GM23248 (cell line): Measurements from ENCODE around the gene ODC1. TPM values are rescaled to one million over a fixed set of nuclear protein-coding genes. Genes with fewer than 3 reads are reported as not detected.

Experiments used
- DNase-seq: peaks from one replicate; pipeline ENCODE4 v3.0.0-alpha.2; 2015
- H2AFZ ChIP-seq: fragments of 200-600 bp; sonication (generic); 2 replicates; pipeline ENCODE4 v1.6.1; 2016; ENCODE audit warnings: antibody characterized with exemption
- H3F3A ChIP-seq: fragments of 200-600 bp; sonication (generic); 2 replicates; pipeline ENCODE4 v1.6.1; 2016; ENCODE audit warnings: mild to moderate bottlenecking, antibody characterized with exemption, mixed run types; ENCODE audit not compliant: insufficient read depth
- H3K27ac ChIP-seq: fragments of 200-600 bp; sonication (generic); 2 replicates; pipeline ENCODE4 v1.5.1; 2016; ENCODE audit warnings: mild to moderate bottlenecking
- H3K27me3 ChIP-seq: fragments of 200-600 bp; sonication (generic); replicated peaks from 2 replicates; pipeline ENCODE4 v1.6.1; 2016; ENCODE audit warnings: mild to moderate bottlenecking; ENCODE audit not compliant: insufficient read depth
- H3K36me3 ChIP-seq: fragments of 200-600 bp; sonication (generic); 2 replicates; pipeline ENCODE4 v1.6.1; 2016; ENCODE audit warnings: low read depth, mild to moderate bottlenecking
- H3K4me1 ChIP-seq: fragments of 200-600 bp; sonication (generic); 2 replicates; pipeline ENCODE4 v1.6.1; 2016; ENCODE audit warnings: mild to moderate bottlenecking; ENCODE audit not compliant: insufficient read depth
- H3K4me2 ChIP-seq: fragments of 200-600 bp; sonication (generic); one replicate; pipeline ENCODE4 v1.6.1; 2016; ENCODE audit warnings: mild to moderate bottlenecking; ENCODE audit not compliant: unreplicated experiment
- H3K4me3 ChIP-seq: fragments of 200-600 bp; sonication (generic); 2 replicates; pipeline ENCODE4 v1.5.1; 2016; ENCODE audit warnings: mild to moderate bottlenecking
- H3K79me2 ChIP-seq: fragments of 200-600 bp; sonication (generic); 2 replicates; pipeline ENCODE4 v1.6.1; 2016; ENCODE audit warnings: mild to moderate bottlenecking; ENCODE audit not compliant: insufficient read depth
- H3K9ac ChIP-seq: fragments of 200-600 bp; sonication (generic); 2 replicates; pipeline ENCODE4 v1.6.1; 2016; ENCODE audit warnings: mild to moderate bottlenecking
- H3K9me2 ChIP-seq: fragments of 200-600 bp; sonication (generic); 2 replicates; pipeline ENCODE4 v1.6.1; 2016; ENCODE audit warnings: mixed run types, mild to moderate bottlenecking, moderate library complexity; ENCODE audit not compliant: insufficient read depth
- H3K9me3 ChIP-seq: fragments of 200-600 bp; sonication (generic); one replicate; pipeline ENCODE4 v1.6.1; 2017; ENCODE audit warnings: low read depth
- H4K20me1 ChIP-seq: fragments of 200-600 bp; sonication (generic); 2 replicates; pipeline ENCODE4 v1.6.0; 2016; ENCODE audit not compliant: insufficient read depth
- EZH2 ChIP-seq: fragments of 200-600 bp; sonication (generic); IDR thresholded peaks from 2 replicates; pipeline ENCODE4 v1.6.1; 2018; ENCODE audit warnings: antibody characterized with exemption, mild to moderate bottlenecking; ENCODE audit not compliant: insufficient read depth, poor library complexity, severe bottlenecking
- EZH2phosphoT487 ChIP-seq: fragments of 200-600 bp; sonication (generic); IDR thresholded peaks from 2 replicates; pipeline ENCODE4 v1.6.1; 2018; ENCODE audit warnings: antibody characterized with exemption, moderate library complexity, mild to moderate bottlenecking, low read depth; ENCODE audit not compliant: insufficient read depth
- WGBS, 2 experiments: methylation state at CpG; one replicate each; pipeline ENCODE4 v1.1.6; 2015 to 2017; ENCODE audit warnings: low lambda C conversion rate in 2 of 2, low coverage in 1 of 2; ENCODE audit errors: missing lambda C conversion rate in 2 of 2; 5-methylcytosine and 5-hydroxymethylcytosine counted together
- in situ Hi-C: fragments of 300-500 bp; cut with MboI; formaldehyde crosslinking; loops from 2 replicates; pipeline ENCODE4 v1.15.0; 2020
- polyA plus RNA-seq: library from polyadenylated mRNA; unstranded; fragments of >200 nt; fragmentation: Nextera tagmentation; extraction: Ambion mirVana; gene quantifications from 2 replicates; pipeline ENCODE4 v1.2.1, GENCODE V29; 2016
- total RNA-seq: library from RNA; depleted of rRNA; stranded (reverse); fragments of >200 nt; shearing (Covaris generic); gene quantifications from 2 replicates; pipeline ENCODE4 v1.2.3, GENCODE V29; 2014

Gene ODC1
- total and polyA plus RNA-seq, 2 experiments from 2014 or later: 58.3 to 106 TPM

DNA sequence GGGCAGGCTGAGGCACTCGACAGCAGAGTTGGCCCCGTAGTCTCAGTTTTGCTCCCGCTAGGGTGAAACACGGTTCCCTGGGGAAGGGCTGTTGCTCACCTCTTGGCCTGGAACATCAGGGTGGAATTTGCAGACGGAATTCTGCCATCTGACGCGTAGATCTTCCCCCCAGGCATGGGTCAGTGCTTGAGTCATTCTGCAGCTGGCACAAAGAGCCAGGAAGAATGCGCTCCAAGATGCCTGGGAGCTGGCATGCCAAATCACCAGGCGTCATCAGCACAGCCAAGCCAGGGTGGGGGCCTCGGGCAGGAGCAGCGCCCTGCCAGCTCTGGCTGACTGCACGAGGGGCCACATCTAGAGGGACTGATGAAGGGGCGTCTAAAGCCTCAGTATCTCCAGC lies 42.7 kb downstream of the ODC1 start:
- Histone ChIP-seq H3K4me1 (peaks cover 65% of the 10 kb centered on the region), H2AFZ (no peak overlapping the region), H3K9me2 (no peaks in the 10 kb centered on the region), H3K79me2 (no peaks in the 10 kb centered on the region), H3K27ac (peak overlapping the region; percentile 88), H3K4me3 (peak overlapping the region; percentile 37), H3K9me3 (no peaks in the 10 kb centered on the region), H3K9ac (peak overlapping the region; percentile 72), H3F3A (peaks cover 54% of the 10 kb centered on the region), H4K20me1 (no peaks in the 10 kb centered on the region), H3K36me3 (no peaks in the 10 kb centered on the region), H3K4me2 (peak overlapping the region; percentile 66), H3K27me3 (no peaks in the 10 kb centered on the region)
- in situ Hi-C loops: no loop called here
- 6 to 7% methylated on average over 12 to 13 of the region's 13 CpGs for WGBS, 2 experiments
- TF ChIP-seq EZH2 (no peak), EZH2phosphoT487 (no peak)
- peak; percentile 99 for DNase-seq

DNA sequence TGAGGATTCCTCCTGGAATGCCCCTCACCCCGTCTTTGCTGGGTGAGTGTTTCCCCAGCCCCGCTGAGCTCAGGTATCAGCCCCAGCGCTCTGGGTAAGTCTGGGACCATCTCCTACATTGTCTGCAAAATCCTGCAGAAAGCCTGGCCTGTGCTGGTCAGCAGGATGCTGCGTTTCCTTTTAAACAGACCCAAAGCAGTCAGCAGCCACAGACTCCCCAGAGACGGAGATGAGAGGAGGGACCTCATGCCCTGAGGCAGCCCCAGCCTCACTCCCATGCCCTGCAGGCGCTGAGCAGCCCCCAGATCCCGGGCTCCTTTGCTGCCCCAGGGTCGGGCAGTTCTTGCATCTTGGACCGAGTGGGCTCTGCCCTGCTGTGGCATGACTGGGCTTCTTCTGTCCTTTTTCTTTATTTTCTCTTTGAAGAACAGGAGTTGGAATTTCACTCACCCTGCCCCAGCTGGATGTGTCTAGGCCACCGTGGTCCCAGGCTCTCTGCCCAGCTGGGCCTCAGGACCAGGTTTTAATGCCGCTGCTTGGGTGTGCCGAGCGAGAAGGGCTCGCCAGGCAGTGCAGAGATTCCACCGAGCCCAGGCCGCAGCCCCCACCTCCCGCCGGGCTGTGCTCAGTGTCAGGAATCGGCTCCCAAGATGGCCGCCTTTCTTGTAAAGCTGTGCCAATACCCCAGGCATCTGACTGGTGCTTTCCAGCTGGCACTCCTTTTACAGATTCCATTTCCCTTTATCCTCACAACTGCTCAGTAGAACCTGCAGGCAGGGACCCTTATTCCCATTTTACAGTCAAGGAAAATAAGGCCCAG lies 43.6 kb downstream of the ODC1 start:
- Histone ChIP-seq H3F3A (peaks cover 54% of the 10 kb centered on the region), H3K4me1 (peaks cover 65% of the 10 kb centered on the region), H3K27ac (peak overlapping the region; percentile 88), H3K4me2 (peak overlapping the region; percentile 54), H3K9ac (peak overlapping the region; percentile 69), H2AFZ (peak overlapping the region; percentile 46), H4K20me1 (no peaks in the 10 kb centered on the region), H3K36me3 (no peaks in the 10 kb centered on the region), H3K27me3 (no peaks in the 10 kb centered on the region), H3K9me2 (no peaks in the 10 kb centered on the region), H3K9me3 (no peaks in the 10 kb centered on the region), H3K79me2 (no peaks in the 10 kb centered on the region), H3K4me3 (peak overlapping the region; percentile 9; the same call in 1 of the 2 replicates)
- 32 to 37% methylated on average over 20 of the region's 20 CpGs for WGBS, 2 experiments
- TF ChIP-seq EZH2phosphoT487 (no peak), EZH2 (no peak)
- peak; percentile 66 for DNase-seq
- in situ Hi-C loops: no loop called here

DNA sequence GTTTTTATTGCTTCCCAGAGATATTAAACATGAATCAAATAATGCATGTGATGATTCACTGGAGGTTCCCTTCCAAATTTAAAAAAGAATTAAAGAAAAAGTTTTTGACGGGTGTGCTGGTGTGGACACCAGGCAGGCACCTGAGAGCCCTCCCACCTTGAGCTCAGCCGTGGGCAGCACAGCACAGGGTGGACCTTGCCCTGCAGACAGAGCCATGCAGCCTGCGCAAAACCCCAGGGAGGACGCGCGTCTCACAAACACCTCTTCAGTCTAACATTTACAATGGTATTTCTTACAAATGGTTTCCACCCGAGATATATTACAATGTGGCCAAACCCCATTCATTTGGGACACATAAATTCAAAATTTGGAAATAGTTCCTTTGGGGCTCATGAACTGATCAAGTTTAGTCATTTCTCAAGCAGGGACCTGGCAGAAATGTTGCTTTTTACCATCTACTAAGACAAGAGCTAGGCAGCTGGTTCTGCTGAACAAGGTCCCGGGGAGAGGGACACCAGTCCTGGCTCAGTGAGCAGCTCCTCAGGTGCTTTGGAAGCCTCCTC lies 45.4 kb downstream of the ODC1 start:
- in situ Hi-C loops: no loop called here
- peaks cover 52% of the 10 kb centered on the region for H3K4me1 ChIP-seq
- DNase-seq: peak; percentile 32
- peak overlapping the region; percentile 29 for H3K27ac ChIP-seq
- 40 to 41% methylated on average over 8 of the region's 8 CpGs for WGBS, 2 experiments
- H4K20me1 ChIP-seq: no peaks in the 10 kb centered on the region
- H2AFZ ChIP-seq: no peak overlapping the region
- TF ChIP-seq EZH2: no peak
- no peak for TF ChIP-seq EZH2phosphoT487
- H3K9me2 ChIP-seq: no peaks in the 10 kb centered on the region
- no peak overlapping the region for H3K4me3 ChIP-seq
- peaks cover 42% of the 10 kb centered on the region for H3F3A ChIP-seq
- no peaks in the 10 kb centered on the region for H3K79me2 ChIP-seq
- no peaks in the 10 kb centered on the region for H3K36me3 ChIP-seq
- peak overlapping the region; percentile 37 for H3K4me2 ChIP-seq
- H3K27me3 ChIP-seq: no peaks in the 10 kb centered on the region
- no peaks in the 10 kb centered on the region for H3K9me3 ChIP-seq
- no peak overlapping the region for H3K9ac ChIP-seq

DNA sequence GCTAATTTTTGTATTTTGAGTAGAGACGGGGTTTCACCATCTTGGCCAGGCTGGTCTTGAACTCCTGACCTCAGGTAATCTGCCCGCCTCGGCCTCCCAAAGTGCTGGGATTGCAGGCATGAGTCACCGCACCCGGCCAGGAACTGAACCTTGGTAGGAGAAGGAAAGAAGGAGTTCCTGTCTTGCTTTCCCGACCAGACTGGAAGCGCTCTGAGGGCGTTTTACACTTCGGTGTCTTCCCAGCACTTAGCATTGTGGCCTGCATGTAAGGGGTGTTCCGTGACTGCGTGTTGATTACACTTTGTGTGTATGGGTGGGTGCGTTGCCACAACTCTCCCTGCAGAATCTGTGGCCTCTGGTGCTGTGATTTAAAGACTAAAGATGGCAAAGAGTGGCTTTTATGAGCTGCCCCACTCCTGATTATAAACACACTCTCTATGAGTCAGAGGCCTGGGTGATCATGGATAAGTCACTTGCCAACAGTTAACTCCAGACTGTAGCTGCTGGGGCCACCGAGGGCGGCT lies 46.0 kb downstream of the ODC1 start:
- Histone ChIP-seq H3K79me2 (no peaks in the 10 kb centered on the region), H3F3A (peaks cover 36% of the 10 kb centered on the region), H3K9ac (no peak overlapping the region), H2AFZ (no peak overlapping the region), H3K9me3 (no peaks in the 10 kb centered on the region), H3K27me3 (no peaks in the 10 kb centered on the region), H3K36me3 (no peaks in the 10 kb centered on the region), H4K20me1 (no peaks in the 10 kb centered on the region), H3K4me3 (no peak overlapping the region), H3K27ac (peak overlapping the region; percentile 29), H3K4me2 (peak overlapping the region; percentile 37), H3K9me2 (no peaks in the 10 kb centered on the region), H3K4me1 (peaks cover 45% of the 10 kb centered on the region)
- DNase-seq: peak; percentile 89
- no peak for TF ChIP-seq EZH2phosphoT487
- no peak for TF ChIP-seq EZH2
- WGBS, 2 experiments: 34 to 35% methylated on average over 14 of the region's 14 CpGs
- in situ Hi-C loops: no loop called here
